ENCODE measurements around the gene PTPN1. TPM values are rescaled to one million over a fixed set of nuclear protein-coding genes. Genes with fewer than 3 reads are reported as not detected.

The PTPN1 gene
- total RNA-seq, 1 donor from 2014 or later: 101 TPM

GRCh38 chr20:50630578-50631263 lies 120.5 kb downstream of the PTPN1 start:
- TF ChIP-seq CTCF (IDR thresholded peaks at IDR 0.05): no peak
- Histone ChIP-seq H3K36me3 (no peaks in the 10 kb centered on the region), H3K4me1 (peaks cover 6% of the 10 kb centered on the region), H3K4me3 (no peak overlapping the region), H3K9me3 (no peaks in the 10 kb centered on the region), H3K27ac (no peak overlapping the region), H3K27me3 (no peaks in the 10 kb centered on the region)
- intact Hi-C loops (cut with DNase I): loop anchor here (10.0 kb wide), 1 partner anchor 64 kb away; the partner anchor contains the start of gene RIPOR3
- ATAC-seq (no peak), DNase-seq (no peak)

- Histone ChIP-seq H3K27me3 (no peaks in the 10 kb centered on the region), H3K36me3 (no peaks in the 10 kb centered on the region), H3K27ac (no peak overlapping the region), H3K9me3 (no peaks in the 10 kb centered on the region), H3K4me3 (no peak overlapping the region), H3K4me1 (peaks cover 21% of the 10 kb centered on the region)
- DNase-seq (no peak), ATAC-seq (no peak)
- TF ChIP-seq CTCF (IDR thresholded peaks at IDR 0.05): no peak
- intact Hi-C loops (cut with DNase I): loop anchor here (10.0 kb wide), 1 partner anchor 63 kb away; the partner anchor contains the start of gene RIPOR3
Observed at GRCh38 chr20:50632236-50632635, 122.1 kb downstream of the PTPN1 start.

GRCh38 chr20:50632701-50633100 lies 122.5 kb downstream of the PTPN1 start:
- Histone ChIP-seq H3K4me1 (peaks cover 22% of the 10 kb centered on the region), H3K9me3 (no peaks in the 10 kb centered on the region), H3K36me3 (no peaks in the 10 kb centered on the region), H3K27ac (no peak overlapping the region), H3K27me3 (no peaks in the 10 kb centered on the region), H3K4me3 (no peak overlapping the region)
- intact Hi-C loops (cut with DNase I): loop anchor here (10.0 kb wide), 1 partner anchor 62 kb away; the partner anchor contains the start of gene RIPOR3
- DNase-seq: no peak
- TF ChIP-seq CTCF (IDR thresholded peaks at IDR 0.05): no peak
- ATAC-seq: no peak

- H3K36me3 ChIP-seq: no peaks in the 10 kb centered on the region
- no peak overlapping the region for H3K4me3 ChIP-seq
- H3K9me3 ChIP-seq: no peaks in the 10 kb centered on the region
- ATAC-seq (no peak), DNase-seq (no peak)
- H3K4me1 ChIP-seq: peaks cover 22% of the 10 kb centered on the region
- H3K27ac ChIP-seq: no peak overlapping the region
- no peaks in the 10 kb centered on the region for H3K27me3 ChIP-seq
- TF ChIP-seq CTCF (IDR thresholded peaks at IDR 0.05): no peak
- intact Hi-C loops (cut with DNase I): loop anchor here (10.0 kb wide), 1 partner anchor 61 kb away; the partner anchor contains the start of gene RIPOR3
Observed at GRCh38 chr20:50633361-50633760, 123.2 kb downstream of the PTPN1 start.

- Histone ChIP-seq H3K27me3 (no peaks in the 10 kb centered on the region), H3K36me3 (no peaks in the 10 kb centered on the region), H3K9me3 (no peaks in the 10 kb centered on the region), H3K27ac (no peak overlapping the region), H3K4me3 (no peak overlapping the region), H3K4me1 (peaks cover 22% of the 10 kb centered on the region)
- no peak for TF ChIP-seq CTCF (IDR thresholded peaks at IDR 0.05)
- ATAC-seq: no peak
- intact Hi-C loops (cut with DNase I): loop anchor here (10.0 kb wide), 1 partner anchor 61 kb away; the partner anchor contains the start of gene RIPOR3
- no peak for DNase-seq
Observed at GRCh38 chr20:50634191-50634590, 124.0 kb downstream of the PTPN1 start.

Small RNAs within 50 kb of the gene (microRNA-seq; reads per million reads assigned to microRNA genes)
- gene MIR1302-5 (ENCODE audit: borderline microRNAs expressed) (not detected), gene MIR645 (ENCODE audit: borderline microRNAs expressed) (not detected)

Other genes starting within 250 kb of the PTPN1 start
- 6.8 TPM for gene RIPOR3, start 181.2 kb downstream of the PTPN1 start, total RNA-seq
- gene PARD6B, start 221.2 kb downstream of the PTPN1 start, total RNA-seq: 43.2 TPM

Measured in upper lobe of right lung (tissue), 1 donor.